HG02938 (cell line): ENCODE measurements around the gene LHX8.
"Not testable (repeated sequence)": the region's sequence is repeated elsewhere in the genome, so short reads cannot be mapped to it uniquely, and the experiment has no call there.

Experiments used
- ATAC-seq: cut with Tn5 transposase; IDR thresholded peaks from one replicate; pipeline ENCODE4 v1.9.1; 2021; ENCODE audit warnings: mild to moderate bottlenecking, moderate library complexity; ENCODE audit not compliant: unreplicated experiment

LHX8 gene

GRCh38 chr1:75132242-75132811 is 1.9 kb upstream of the LHX8 start:
- ATAC-seq: no peak

- no peak for ATAC-seq
Observed at GRCh38 chr1:75132812-75133619, 1.2 kb upstream of the LHX8 start.

GRCh38 chr1:75134647-75135572 is 722 bp downstream of the LHX8 start:
- no peak for ATAC-seq

- ATAC-seq: no peak
Observed at GRCh38 chr1:75135573-75136194, 1.5 kb downstream of the LHX8 start.

- no peak for ATAC-seq
Observed at GRCh38 chr1:75136195-75136815, 2.1 kb downstream of the LHX8 start.

- ATAC-seq: no peak
Observed at GRCh38 chr1:75136921-75137641, 2.9 kb downstream of the LHX8 start.

- ATAC-seq: no peak
Observed at GRCh38 chr1:75152092-75152491, 17.9 kb downstream of the LHX8 start.

- ATAC-seq: no peak
Observed at GRCh38 chr1:75159154-75159553, 25.0 kb downstream of the LHX8 start.

GRCh38 chr1:75165264-75165663 is 31.1 kb downstream of the LHX8 start:
- no peak for ATAC-seq

GRCh38 chr1:75166821-75167220 is 32.6 kb downstream of the LHX8 start:
- no peak for ATAC-seq

GRCh38 chr1:75170011-75170410 is 35.8 kb downstream of the LHX8 start:
- no peak for ATAC-seq

GRCh38 chr1:75170981-75171380 is 36.8 kb downstream of the LHX8 start:
- ATAC-seq: no peak

- ATAC-seq: no peak
Observed at GRCh38 chr1:75171876-75172275, 37.7 kb downstream of the LHX8 start.

- no peak for ATAC-seq
Observed at GRCh38 chr1:75172556-75172955, 38.4 kb downstream of the LHX8 start.

GRCh38 chr1:75174031-75174760 is 40.0 kb downstream of the LHX8 start:
- no peak for ATAC-seq

GRCh38 chr1:75181214-75181955 is 47.2 kb downstream of the LHX8 start:
- ATAC-seq: not testable (repeated sequence)

- ATAC-seq: no peak
Observed at GRCh38 chr1:75188892-75189291, 54.7 kb downstream of the LHX8 start.

GRCh38 chr1:75198163-75198562 is 64.0 kb downstream of the LHX8 start:
- no peak for ATAC-seq

GRCh38 chr1:75198761-75199160 is 64.6 kb downstream of the LHX8 start:
- ATAC-seq: no peak
